H1 (cell line): Measurements from ENCODE around the gene NPBWR2. TPM values are rescaled to one million over a fixed set of nuclear protein-coding genes. Genes with fewer than 3 reads are reported as not detected.

Experiments used
- EP300 ChIP-seq, 2 experiments: IDR thresholded peaks; 1 replicate in 1 of 2; 2 replicates in 1 of 2; pipeline ENCODE4 v1.6.1; 2011 to 2012; ENCODE audit warnings: low read depth in 2 of 2, low read length in 2 of 2, mild to moderate bottlenecking in 2 of 2, borderline replicate concordance in 1 of 2, inconsistent platforms in 1 of 2, moderate library complexity in 1 of 2
- polyA plus RNA-seq, 7 experiments: library from polyadenylated mRNA; depleted of rRNA in 3 of 7; stranded (reverse) in 5 of 7; unstranded in 2 of 7; fragments of >200 nt in 5 of 7; fragments of 200-250 nt in 2 of 7; gene quantifications; 1 replicate in 5 of 7; 2 replicates in 1 of 7; 4 replicates in 1 of 7; pipeline versions ENCODE4 v1.2.1 to v1.2.3, GENCODE V29; 2011 to 2013; ENCODE audit warnings: missing spikeins in 2 of 7, mixed read lengths in 2 of 7
- total RNA-seq: library from RNA; stranded (reverse); fragmentation: NEBNext Ultra II Directional; extraction: Animal tissue kit (Norgen Biotek cat#: 25700); gene quantifications from 2 replicates; pipeline ENCODE4 v1.2.1, GENCODE V29; 2021
- TF ChIP-seq, protein P1 (sequence below): fragments of 300-600 bp; sonication (generic); IDR thresholded peaks from 2 replicates; pipeline ENCODE4 v1.7.1; 2012; ENCODE audit warnings: low read length, moderate library complexity, mild to moderate bottlenecking, inconsistent platforms; ENCODE audit not compliant: insufficient replicate concordance

NPBWR2 gene
- total and polyA plus RNA-seq, 2 of the 8 experiments (the other 6 are each of a cell fraction or from before 2014, with no cell fraction given): not detected

DNA sequence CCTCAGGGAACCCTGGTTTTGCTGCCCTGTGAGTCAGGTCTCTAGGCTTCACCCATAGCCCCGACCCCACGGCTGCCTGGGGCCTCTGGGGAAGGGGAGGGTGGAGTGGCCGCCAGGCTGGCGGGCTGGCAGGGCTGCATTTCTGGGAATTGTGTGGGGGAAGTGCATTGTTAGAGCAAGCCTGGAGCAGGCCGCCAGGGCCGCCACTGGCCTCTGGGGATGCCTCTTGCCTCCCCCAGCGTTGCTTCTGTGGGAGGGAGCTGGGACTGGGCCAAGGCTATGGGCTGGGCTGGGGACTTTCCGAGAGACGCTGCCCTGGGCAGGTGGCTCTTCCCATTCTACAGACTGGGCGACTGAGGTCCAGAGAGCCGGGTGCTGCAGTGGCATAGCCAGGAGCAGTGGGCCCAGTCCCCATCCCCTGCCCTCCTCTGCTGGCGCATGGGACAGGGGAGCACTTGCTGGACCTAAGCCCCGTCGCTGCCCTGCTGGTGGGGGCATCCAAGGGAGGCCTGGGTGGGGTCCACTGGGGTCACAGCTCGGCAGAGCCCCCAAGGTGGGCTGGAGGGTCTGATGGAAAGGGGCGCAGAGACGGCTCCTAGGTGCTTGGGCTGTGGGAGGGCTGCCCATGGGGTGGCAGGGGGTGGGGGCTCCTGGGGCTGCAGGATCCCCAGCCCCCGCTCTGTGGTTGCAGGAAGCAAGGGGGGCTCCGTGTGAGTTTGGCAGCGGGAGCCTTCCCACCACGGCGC is 51.3 kb downstream of the NPBWR2 start (continued):
- TF ChIP-seq, protein P1, sequence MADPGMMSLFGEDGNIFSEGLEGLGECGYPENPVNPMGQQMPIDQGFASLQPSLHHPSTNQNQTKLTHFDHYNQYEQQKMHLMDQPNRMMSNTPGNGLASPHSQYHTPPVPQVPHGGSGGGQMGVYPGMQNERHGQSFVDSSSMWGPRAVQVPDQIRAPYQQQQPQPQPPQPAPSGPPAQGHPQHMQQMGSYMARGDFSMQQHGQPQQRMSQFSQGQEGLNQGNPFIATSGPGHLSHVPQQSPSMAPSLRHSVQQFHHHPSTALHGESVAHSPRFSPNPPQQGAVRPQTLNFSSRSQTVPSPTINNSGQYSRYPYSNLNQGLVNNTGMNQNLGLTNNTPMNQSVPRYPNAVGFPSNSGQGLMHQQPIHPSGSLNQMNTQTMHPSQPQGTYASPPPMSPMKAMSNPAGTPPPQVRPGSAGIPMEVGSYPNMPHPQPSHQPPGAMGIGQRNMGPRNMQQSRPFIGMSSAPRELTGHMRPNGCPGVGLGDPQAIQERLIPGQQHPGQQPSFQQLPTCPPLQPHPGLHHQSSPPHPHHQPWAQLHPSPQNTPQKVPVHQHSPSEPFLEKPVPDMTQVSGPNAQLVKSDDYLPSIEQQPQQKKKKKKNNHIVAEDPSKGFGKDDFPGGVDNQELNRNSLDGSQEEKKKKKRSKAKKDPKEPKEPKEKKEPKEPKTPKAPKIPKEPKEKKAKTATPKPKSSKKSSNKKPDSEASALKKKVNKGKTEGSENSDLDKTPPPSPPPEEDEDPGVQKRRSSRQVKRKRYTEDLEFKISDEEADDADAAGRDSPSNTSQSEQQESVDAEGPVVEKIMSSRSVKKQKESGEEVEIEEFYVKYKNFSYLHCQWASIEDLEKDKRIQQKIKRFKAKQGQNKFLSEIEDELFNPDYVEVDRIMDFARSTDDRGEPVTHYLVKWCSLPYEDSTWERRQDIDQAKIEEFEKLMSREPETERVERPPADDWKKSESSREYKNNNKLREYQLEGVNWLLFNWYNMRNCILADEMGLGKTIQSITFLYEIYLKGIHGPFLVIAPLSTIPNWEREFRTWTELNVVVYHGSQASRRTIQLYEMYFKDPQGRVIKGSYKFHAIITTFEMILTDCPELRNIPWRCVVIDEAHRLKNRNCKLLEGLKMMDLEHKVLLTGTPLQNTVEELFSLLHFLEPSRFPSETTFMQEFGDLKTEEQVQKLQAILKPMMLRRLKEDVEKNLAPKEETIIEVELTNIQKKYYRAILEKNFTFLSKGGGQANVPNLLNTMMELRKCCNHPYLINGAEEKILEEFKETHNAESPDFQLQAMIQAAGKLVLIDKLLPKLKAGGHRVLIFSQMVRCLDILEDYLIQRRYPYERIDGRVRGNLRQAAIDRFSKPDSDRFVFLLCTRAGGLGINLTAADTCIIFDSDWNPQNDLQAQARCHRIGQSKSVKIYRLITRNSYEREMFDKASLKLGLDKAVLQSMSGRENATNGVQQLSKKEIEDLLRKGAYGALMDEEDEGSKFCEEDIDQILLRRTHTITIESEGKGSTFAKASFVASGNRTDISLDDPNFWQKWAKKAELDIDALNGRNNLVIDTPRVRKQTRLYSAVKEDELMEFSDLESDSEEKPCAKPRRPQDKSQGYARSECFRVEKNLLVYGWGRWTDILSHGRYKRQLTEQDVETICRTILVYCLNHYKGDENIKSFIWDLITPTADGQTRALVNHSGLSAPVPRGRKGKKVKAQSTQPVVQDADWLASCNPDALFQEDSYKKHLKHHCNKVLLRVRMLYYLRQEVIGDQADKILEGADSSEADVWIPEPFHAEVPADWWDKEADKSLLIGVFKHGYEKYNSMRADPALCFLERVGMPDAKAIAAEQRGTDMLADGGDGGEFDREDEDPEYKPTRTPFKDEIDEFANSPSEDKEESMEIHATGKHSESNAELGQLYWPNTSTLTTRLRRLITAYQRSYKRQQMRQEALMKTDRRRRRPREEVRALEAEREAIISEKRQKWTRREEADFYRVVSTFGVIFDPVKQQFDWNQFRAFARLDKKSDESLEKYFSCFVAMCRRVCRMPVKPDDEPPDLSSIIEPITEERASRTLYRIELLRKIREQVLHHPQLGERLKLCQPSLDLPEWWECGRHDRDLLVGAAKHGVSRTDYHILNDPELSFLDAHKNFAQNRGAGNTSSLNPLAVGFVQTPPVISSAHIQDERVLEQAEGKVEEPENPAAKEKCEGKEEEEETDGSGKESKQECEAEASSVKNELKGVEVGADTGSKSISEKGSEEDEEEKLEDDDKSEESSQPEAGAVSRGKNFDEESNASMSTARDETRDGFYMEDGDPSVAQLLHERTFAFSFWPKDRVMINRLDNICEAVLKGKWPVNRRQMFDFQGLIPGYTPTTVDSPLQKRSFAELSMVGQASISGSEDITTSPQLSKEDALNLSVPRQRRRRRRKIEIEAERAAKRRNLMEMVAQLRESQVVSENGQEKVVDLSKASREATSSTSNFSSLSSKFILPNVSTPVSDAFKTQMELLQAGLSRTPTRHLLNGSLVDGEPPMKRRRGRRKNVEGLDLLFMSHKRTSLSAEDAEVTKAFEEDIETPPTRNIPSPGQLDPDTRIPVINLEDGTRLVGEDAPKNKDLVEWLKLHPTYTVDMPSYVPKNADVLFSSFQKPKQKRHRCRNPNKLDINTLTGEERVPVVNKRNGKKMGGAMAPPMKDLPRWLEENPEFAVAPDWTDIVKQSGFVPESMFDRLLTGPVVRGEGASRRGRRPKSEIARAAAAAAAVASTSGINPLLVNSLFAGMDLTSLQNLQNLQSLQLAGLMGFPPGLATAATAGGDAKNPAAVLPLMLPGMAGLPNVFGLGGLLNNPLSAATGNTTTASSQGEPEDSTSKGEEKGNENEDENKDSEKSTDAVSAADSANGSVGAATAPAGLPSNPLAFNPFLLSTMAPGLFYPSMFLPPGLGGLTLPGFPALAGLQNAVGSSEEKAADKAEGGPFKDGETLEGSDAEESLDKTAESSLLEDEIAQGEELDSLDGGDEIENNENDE: no peak
- TF ChIP-seq EP300 (IDR thresholded peaks at IDR 0.05; ENCODE audit: borderline replicate concordance in 1 of 2, low read depth in 2 of 2, low read length in 2 of 2): no peak
